Calu3 (cell line): ENCODE data around the gene ADGRF5. TPM values are rescaled to one million over a fixed set of nuclear protein-coding genes. Genes with fewer than 3 reads are reported as not detected.
"Not testable (repeated sequence)": the region's sequence is repeated elsewhere in the genome, so short reads cannot be mapped to it uniquely, and the experiment has no call there.

ENCODE experiments used
- BruUV-seq: library from RNA; stranded (reverse); fragments of 400-500 nt; replicated peaks from 2 replicates; lab custom pipeline; 2021; lab: Mats Ljungman, UMichigan
- CTCF ChIA-PET: fragments of 300-600 bp; sonication (Branson Sonifier 250); formaldehyde crosslinking; loops from one replicate; lab custom pipeline; 2022; ENCODE audit warnings: antibody characterized with exemption; lab: Charles Lee
- DNase-seq: peaks from one replicate; pipeline ENCODE4 v3.0.0; 2022
- H3K27ac Mint-ChIP-seq: one replicate; pipeline ENCODE4 v1.8.0; 2022; ENCODE audit warnings: mixed read lengths; ENCODE audit not compliant: unreplicated experiment
- H3K27me3 Mint-ChIP-seq: one replicate; pipeline ENCODE4 v1.8.0; 2022; ENCODE audit warnings: mixed read lengths; ENCODE audit not compliant: unreplicated experiment
- H3K36me3 Mint-ChIP-seq: one replicate; pipeline ENCODE4 v1.8.0; 2022; ENCODE audit warnings: mild to moderate bottlenecking, moderate library complexity, mixed read lengths; ENCODE audit not compliant: insufficient read depth, unreplicated experiment
- H3K4me1 Mint-ChIP-seq: one replicate; pipeline ENCODE4 v1.8.0; 2022; ENCODE audit warnings: mild to moderate bottlenecking, low read depth, mixed read lengths; ENCODE audit not compliant: unreplicated experiment
- H3K4me3 Mint-ChIP-seq: one replicate; pipeline ENCODE4 v1.8.0; 2022; ENCODE audit warnings: mild to moderate bottlenecking, low read depth, moderate library complexity, mixed read lengths; ENCODE audit not compliant: unreplicated experiment
- H3K9me3 Mint-ChIP-seq: one replicate; pipeline ENCODE4 v1.8.0; 2022; ENCODE audit warnings: low read depth, mixed read lengths; ENCODE audit not compliant: unreplicated experiment
- CTCF ChIP-seq: fragments of 200-600 bp; IDR thresholded peaks from one replicate; pipeline ENCODE4 v1.8.0; 2022; ENCODE audit warnings: antibody characterized with exemption; ENCODE audit not compliant: unreplicated experiment
- intact Hi-C: fragments of 100-400 bp; cut with micrococcal nuclease; formaldehyde crosslinking; loops from one replicate; pipeline ENCODE4 v1.10.0; 2022; ENCODE audit not compliant: unreplicated experiment
- total RNA-seq: library from RNA; stranded (reverse); gene quantifications from 2 replicates; pipeline ENCODE4 v1.2.3, GENCODE V29; 2022

ADGRF5 gene
- total RNA-seq, 1 experiment from 2014 or later: 0.24 TPM

- BruUV-seq: no TSS peak
- peaks cover 16% of the 10 kb centered on the region for H3K4me1 Mint-ChIP-seq
- no peaks in the 10 kb centered on the region for H3K36me3 Mint-ChIP-seq
- no peak overlapping the region for H3K4me3 Mint-ChIP-seq
- intact Hi-C loops: no loop called here
- no peaks in the 10 kb centered on the region for H3K9me3 Mint-ChIP-seq
- no peaks in the 10 kb centered on the region for H3K27me3 Mint-ChIP-seq
- CTCF ChIA-PET: no interaction called here
- DNase-seq: no peak
- H3K27ac Mint-ChIP-seq: no peak overlapping the region
- TF ChIP-seq CTCF: no peak
Observed at GRCh38 chr6:46865221-46865620, 56.5 kb downstream of the ADGRF5 start.

GRCh38 chr6:46863791-46864190, 57.9 kb downstream of the ADGRF5 start:
- Mint-ChIP-seq H3K36me3 (no peaks in the 10 kb centered on the region), H3K27me3 (no peaks in the 10 kb centered on the region), H3K27ac (no peak overlapping the region), H3K4me3 (no peak overlapping the region), H3K4me1 (peaks cover 16% of the 10 kb centered on the region), H3K9me3 (no peaks in the 10 kb centered on the region)
- BruUV-seq: no TSS peak
- CTCF ChIA-PET: interaction anchor here (1.4 kb wide), 1 partner anchor 12 kb away, joined by 3 read pairs; no protein-coding TSS in a partner anchor
- TF ChIP-seq CTCF: no peak
- DNase-seq: no peak
- intact Hi-C loops: no loop called here

DNA sequence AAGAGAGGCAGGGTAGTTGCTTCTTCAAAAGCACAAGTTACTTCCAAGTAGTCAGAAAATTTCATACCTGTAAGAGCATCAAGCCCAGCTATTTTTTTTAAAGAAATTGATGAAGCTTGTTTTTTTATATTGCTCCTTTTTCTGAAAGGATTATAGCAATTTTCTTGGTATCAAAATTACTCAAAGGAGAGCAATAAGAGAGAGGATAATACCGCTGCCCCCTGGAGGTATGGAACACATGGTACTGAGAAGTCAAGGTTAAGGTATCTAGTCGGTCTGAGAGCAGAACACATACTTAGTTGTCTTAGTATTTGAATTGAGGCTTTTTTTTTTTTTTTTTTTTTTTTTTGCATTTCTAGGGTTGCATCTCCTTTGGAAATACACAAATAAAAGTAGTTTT, 59.4 kb downstream of the ADGRF5 start:
- BruUV-seq: no TSS peak
- H3K27me3 Mint-ChIP-seq: no peaks in the 10 kb centered on the region
- peaks cover 16% of the 10 kb centered on the region for H3K4me1 Mint-ChIP-seq
- intact Hi-C loops: no loop called here
- H3K36me3 Mint-ChIP-seq: no peaks in the 10 kb centered on the region
- CTCF ChIA-PET: no interaction called here
- no peak overlapping the region for H3K27ac Mint-ChIP-seq
- no peaks in the 10 kb centered on the region for H3K9me3 Mint-ChIP-seq
- TF ChIP-seq CTCF: no peak
- no peak for DNase-seq
- H3K4me3 Mint-ChIP-seq: no peak overlapping the region

- CTCF ChIA-PET: interaction anchor here (0.7 to 0.9 kb wide), 2 partner anchors 127 to 130 kb away, joined by 4 read pairs; no protein-coding TSS in a partner anchor
- H3K27ac Mint-ChIP-seq, H3K36me3 Mint-ChIP-seq, BruUV-seq, H3K4me3 Mint-ChIP-seq, H3K9me3 Mint-ChIP-seq, H3K27me3 Mint-ChIP-seq, intact Hi-C loops: not testable (repeated sequence)
- DNase-seq: peak; percentile 67
- peaks cover 12% of the 10 kb centered on the region for H3K4me1 Mint-ChIP-seq
- TF ChIP-seq CTCF: peak; percentile 28
Observed at GRCh38 chr6:46855966-46856365, 65.8 kb downstream of the ADGRF5 start.

- CTCF ChIA-PET, intact Hi-C loops, H3K27ac Mint-ChIP-seq, H3K36me3 Mint-ChIP-seq, H3K4me3 Mint-ChIP-seq, H3K27me3 Mint-ChIP-seq, BruUV-seq, H3K9me3 Mint-ChIP-seq, DNase-seq: not testable (repeated sequence)
- H3K4me1 Mint-ChIP-seq: peaks cover 35% of the 10 kb centered on the region
Observed at GRCh38 chr6:46851576-46851975, 70.2 kb downstream of the ADGRF5 start.
